ENCODE measurements around the gene BMAL2.

DNA sequence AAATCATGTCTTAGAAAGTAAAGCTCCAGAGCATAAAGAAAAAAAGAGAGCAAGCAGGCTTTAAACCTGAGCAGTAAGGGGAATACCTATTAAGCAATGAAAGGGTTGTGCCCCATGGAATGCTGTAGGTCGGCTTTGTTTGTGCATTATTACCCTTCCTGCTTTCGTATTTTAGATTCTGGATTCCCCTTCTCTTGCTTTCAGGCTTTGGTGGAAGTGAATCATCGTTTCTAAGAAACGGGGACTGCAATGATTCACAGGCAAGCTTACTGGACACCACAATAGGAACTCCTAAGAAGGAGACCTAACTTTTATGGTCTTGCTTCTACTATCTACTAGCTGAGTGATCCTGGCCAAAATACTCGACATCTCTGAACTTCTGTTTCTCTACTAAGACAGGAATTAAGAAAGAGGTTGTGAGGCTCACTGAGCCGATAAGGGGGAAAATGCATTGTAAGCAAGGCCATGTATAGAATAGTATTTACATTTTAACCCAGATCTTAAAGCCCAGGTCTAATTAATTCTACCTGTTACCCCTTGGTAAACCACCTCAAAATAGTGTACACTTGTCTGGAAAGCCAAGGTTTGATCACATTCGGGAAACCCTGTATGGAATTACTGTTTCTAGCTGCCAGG, 1.2 kb upstream of the BMAL2 start:
- TF ChIP-seq, protein P1, sequence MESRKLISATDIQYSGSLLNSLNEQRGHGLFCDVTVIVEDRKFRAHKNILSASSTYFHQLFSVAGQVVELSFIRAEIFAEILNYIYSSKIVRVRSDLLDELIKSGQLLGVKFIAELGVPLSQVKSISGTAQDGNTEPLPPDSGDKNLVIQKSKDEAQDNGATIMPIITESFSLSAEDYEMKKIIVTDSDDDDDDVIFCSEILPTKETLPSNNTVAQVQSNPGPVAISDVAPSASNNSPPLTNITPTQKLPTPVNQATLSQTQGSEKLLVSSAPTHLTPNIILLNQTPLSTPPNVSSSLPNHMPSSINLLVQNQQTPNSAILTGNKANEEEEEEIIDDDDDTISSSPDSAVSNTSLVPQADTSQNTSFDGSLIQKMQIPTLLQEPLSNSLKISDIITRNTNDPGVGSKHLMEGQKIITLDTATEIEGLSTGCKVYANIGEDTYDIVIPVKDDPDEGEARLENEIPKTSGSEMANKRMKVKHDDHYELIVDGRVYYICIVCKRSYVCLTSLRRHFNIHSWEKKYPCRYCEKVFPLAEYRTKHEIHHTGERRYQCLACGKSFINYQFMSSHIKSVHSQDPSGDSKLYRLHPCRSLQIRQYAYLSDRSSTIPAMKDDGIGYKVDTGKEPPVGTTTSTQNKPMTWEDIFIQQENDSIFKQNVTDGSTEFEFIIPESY (IDR thresholded peaks at IDR 0.05; ENCODE audit: extremely low read depth, insufficient replicate concordance, low read length), result no peak
- TF ChIP-seq RAD21 (IDR thresholded peaks at IDR 0.05; ENCODE audit: low read depth) (no peak), CEBPB (IDR thresholded peaks at IDR 0.05; ENCODE audit: low read depth) (peak; percentile 77), POLR2A (IDR thresholded peaks at IDR 0.05; ENCODE audit: borderline replicate concordance, extremely low read depth, insufficient read depth, insufficient read length) (no peak), FOSL1 (IDR thresholded peaks at IDR 0.05; ENCODE audit: low read depth) (peak; percentile 75), ZNF274 (IDR thresholded peaks at IDR 0.05; ENCODE audit: low read depth, low read length) (no peak), SP1 (IDR thresholded peaks at IDR 0.05; ENCODE audit: low read depth) (peak; percentile 49), EZH2 (IDR thresholded peaks at IDR 0.05) (no peak), EZH2phosphoT487 (IDR thresholded peaks at IDR 0.05; ENCODE audit: borderline replicate concordance) (no peak), POLR2AphosphoS5 (IDR thresholded peaks at IDR 0.05; ENCODE audit: low read depth, low read length) (no peak; the same call in 1 of the 2 replicates)
- TF ChIP-seq, protein P2, sequence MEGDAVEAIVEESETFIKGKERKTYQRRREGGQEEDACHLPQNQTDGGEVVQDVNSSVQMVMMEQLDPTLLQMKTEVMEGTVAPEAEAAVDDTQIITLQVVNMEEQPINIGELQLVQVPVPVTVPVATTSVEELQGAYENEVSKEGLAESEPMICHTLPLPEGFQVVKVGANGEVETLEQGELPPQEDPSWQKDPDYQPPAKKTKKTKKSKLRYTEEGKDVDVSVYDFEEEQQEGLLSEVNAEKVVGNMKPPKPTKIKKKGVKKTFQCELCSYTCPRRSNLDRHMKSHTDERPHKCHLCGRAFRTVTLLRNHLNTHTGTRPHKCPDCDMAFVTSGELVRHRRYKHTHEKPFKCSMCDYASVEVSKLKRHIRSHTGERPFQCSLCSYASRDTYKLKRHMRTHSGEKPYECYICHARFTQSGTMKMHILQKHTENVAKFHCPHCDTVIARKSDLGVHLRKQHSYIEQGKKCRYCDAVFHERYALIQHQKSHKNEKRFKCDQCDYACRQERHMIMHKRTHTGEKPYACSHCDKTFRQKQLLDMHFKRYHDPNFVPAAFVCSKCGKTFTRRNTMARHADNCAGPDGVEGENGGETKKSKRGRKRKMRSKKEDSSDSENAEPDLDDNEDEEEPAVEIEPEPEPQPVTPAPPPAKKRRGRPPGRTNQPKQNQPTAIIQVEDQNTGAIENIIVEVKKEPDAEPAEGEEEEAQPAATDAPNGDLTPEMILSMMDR (IDR thresholded peaks at IDR 0.05 in 2 of 3, conservative IDR thresholded peaks at IDR 0.05 in 1 of 3; ENCODE audit: borderline replicate concordance in 1 of 3, insufficient read depth in 1 of 3, low read depth in 2 of 3, low read length in 2 of 3), result no peak
- TF ChIP-seq, protein P3, sequence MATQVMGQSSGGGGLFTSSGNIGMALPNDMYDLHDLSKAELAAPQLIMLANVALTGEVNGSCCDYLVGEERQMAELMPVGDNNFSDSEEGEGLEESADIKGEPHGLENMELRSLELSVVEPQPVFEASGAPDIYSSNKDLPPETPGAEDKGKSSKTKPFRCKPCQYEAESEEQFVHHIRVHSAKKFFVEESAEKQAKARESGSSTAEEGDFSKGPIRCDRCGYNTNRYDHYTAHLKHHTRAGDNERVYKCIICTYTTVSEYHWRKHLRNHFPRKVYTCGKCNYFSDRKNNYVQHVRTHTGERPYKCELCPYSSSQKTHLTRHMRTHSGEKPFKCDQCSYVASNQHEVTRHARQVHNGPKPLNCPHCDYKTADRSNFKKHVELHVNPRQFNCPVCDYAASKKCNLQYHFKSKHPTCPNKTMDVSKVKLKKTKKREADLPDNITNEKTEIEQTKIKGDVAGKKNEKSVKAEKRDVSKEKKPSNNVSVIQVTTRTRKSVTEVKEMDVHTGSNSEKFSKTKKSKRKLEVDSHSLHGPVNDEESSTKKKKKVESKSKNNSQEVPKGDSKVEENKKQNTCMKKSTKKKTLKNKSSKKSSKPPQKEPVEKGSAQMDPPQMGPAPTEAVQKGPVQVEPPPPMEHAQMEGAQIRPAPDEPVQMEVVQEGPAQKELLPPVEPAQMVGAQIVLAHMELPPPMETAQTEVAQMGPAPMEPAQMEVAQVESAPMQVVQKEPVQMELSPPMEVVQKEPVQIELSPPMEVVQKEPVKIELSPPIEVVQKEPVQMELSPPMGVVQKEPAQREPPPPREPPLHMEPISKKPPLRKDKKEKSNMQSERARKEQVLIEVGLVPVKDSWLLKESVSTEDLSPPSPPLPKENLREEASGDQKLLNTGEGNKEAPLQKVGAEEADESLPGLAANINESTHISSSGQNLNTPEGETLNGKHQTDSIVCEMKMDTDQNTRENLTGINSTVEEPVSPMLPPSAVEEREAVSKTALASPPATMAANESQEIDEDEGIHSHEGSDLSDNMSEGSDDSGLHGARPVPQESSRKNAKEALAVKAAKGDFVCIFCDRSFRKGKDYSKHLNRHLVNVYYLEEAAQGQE (IDR thresholded peaks at IDR 0.05; ENCODE audit: low read depth), result no peak

Measured in HCT116 (cell line).